K562 (cell line): ENCODE data around the gene GIT2. TPM values are rescaled to one million over a fixed set of nuclear protein-coding genes. Genes with fewer than 3 reads are reported as not detected.
A peak's percentile ranks its signal among the peaks of the same experiment; 100 is the strongest.

Source experiments
- ARID2 ChIP-seq: fragments of 450-650 bp; IDR thresholded peaks from 2 replicates; pipeline ENCODE4 v1.6.1; 2017; ENCODE audit warnings: antibody characterized with exemption, mild to moderate bottlenecking
- ARID3B ChIP-seq: fragments of 250-450 bp; sonication (Bioruptor Pico); IDR thresholded peaks from 2 replicates; pipeline ENCODE4 v1.4.0; 2020; ENCODE audit warnings: borderline replicate concordance
- E2F3 ChIP-seq: fragments of 250-450 bp; sonication (Bioruptor Pico); IDR thresholded peaks from 2 replicates; pipeline ENCODE4 v1.4.0; 2020; ENCODE audit warnings: mild to moderate bottlenecking
- HMBOX1 ChIP-seq: sonication (generic); IDR thresholded peaks from 2 replicates; pipeline ENCODE4 v1.6.1; 2016
- MXD1 ChIP-seq: fragments of 250-450 bp; sonication (Bioruptor Pico); IDR thresholded peaks from 2 replicates; pipeline ENCODE4 v1.8.0; 2021; ENCODE audit warnings: borderline replicate concordance, mild to moderate bottlenecking, moderate library complexity; ENCODE audit not compliant: poor library complexity, severe bottlenecking
- POLR2AphosphoS2 ChIP-seq: IDR thresholded peaks from 2 replicates; pipeline ENCODE4 v1.6.1; 2012; ENCODE audit warnings: low read length, improper control_type of control experiment
- POLR2G ChIP-seq: fragments of 200-400 bp; formaldehyde crosslinking; IDR thresholded peaks from 2 replicates; pipeline ENCODE4 v1.6.1; 2017; ENCODE audit warnings: low read depth, mild to moderate bottlenecking, antibody characterized with exemption, low read length, moderate library complexity
- SNRNP70 ChIP-seq: fragments of 200-400 bp; formaldehyde crosslinking; optimal IDR thresholded peaks from 2 replicates; pipeline ENCODE3; 2017; ENCODE audit warnings: low read depth, low read length
- TEAD1 ChIP-seq, 2 experiments: fragments of 450-650 bp in 1 of 2; sonication (generic) in 1 of 2; formaldehyde crosslinking; IDR thresholded peaks; 2 replicates each; pipeline versions ENCODE4 v1.4.0 to v1.8.0; 2020 to 2022; ENCODE audit warnings: mild to moderate bottlenecking in 2 of 2, missing genetic modification reagents in 1 of 2
- THRB ChIP-seq: fragments of 450-650 bp; formaldehyde crosslinking; conservative IDR thresholded peaks from 2 replicates; pipeline ENCODE4 v1.4.0; 2022; ENCODE audit warnings: mild to moderate bottlenecking, missing genetic modification characterization
- WHSC1 ChIP-seq: IDR thresholded peaks from one replicate; pipeline ENCODE4 v1.6.1; 2012; ENCODE audit warnings: low read length, control low read depth, inconsistent platforms
- ZNF609 ChIP-seq: sonication (generic); formaldehyde crosslinking; IDR thresholded peaks from 2 replicates; pipeline ENCODE4 v1.8.1; 2023; ENCODE audit warnings: missing genetic modification reagents, mild to moderate bottlenecking, borderline replicate concordance
- ZNF707 ChIP-seq: fragments of 250-450 bp; sonication (Bioruptor Pico); conservative IDR thresholded peaks from 2 replicates; pipeline ENCODE4 v1.8.0; 2022; ENCODE audit warnings: inconsistent platforms, mild to moderate bottlenecking, moderate library complexity
- ZNF778 ChIP-seq: fragments of 450-650 bp; formaldehyde crosslinking; IDR thresholded peaks from 2 replicates; pipeline ENCODE4 v1.4.0; 2020; ENCODE audit warnings: mild to moderate bottlenecking, moderate library complexity
- polyA plus RNA-seq, 8 experiments: library from polyadenylated mRNA; depleted of rRNA in 4 of 8; stranded (reverse) in 5 of 8; unstranded in 3 of 8; fragments of >200 nt; fragmentation: Nextera tagmentation in 2 of 8; fragmentation: Illumina TruSeq in 1 of 8; extraction: Ambion mirVana in 2 of 8; extraction: Trizol in 1 of 8; gene quantifications; 2 replicates each; pipeline versions ENCODE4 v1.2.1 to v1.2.3, GENCODE V29; 2011 to 2014; ENCODE audit warnings: inconsistent platforms in 1 of 8, missing spikeins in 1 of 8
- total RNA-seq, 7 experiments: library from RNA; depleted of rRNA in 6 of 7; stranded (reverse); fragments of >200 nt in 6 of 7; fragmentation: Illumina TruSeq in 2 of 7; extraction: Trizol in 2 of 7; gene quantifications; 2 replicates each; pipeline versions ENCODE4 v1.2.1 to v1.2.3, GENCODE V29; 2011 to 2021; ENCODE audit warnings: low replicate concordance in 1 of 7

Gene GIT2
- total and polyA plus RNA-seq, 9 of the 15 experiments (the other 6 are each of a cell fraction or from before 2014, with no cell fraction given) = 4.0 to 30.4 (median 23.5) TPM

- TF ChIP-seq ARID3B (CRISPR knock-in tag) = no peak
- TF ChIP-seq SNRNP70 = no peak
- TF ChIP-seq E2F3 (CRISPR knock-in tag) = no peak
- peak in 1 of 2 experiments; percentile 21; a peak in 1 of 4 replicates for TF ChIP-seq TEAD1 (CRISPR knock-in tag; IDR thresholded peaks at IDR 0.05)
- 0 out of 2 replicates have a peak, but pooled peaks have one; percentile 24 for TF ChIP-seq THRB
- TF ChIP-seq ZNF609 (CRISPR knock-in tag) = no peak
- TF ChIP-seq ARID2 = no peak
- TF ChIP-seq POLR2G = peak; percentile 75
- no peak for TF ChIP-seq WHSC1
- TF ChIP-seq ZNF778 (CRISPR knock-in tag) = no peak
- TF ChIP-seq ZNF707 = no peak
- TF ChIP-seq POLR2AphosphoS2 = no peak
- no peak for TF ChIP-seq HMBOX1
- TF ChIP-seq MXD1 (CRISPR knock-in tag) = no peak
Observed at GRCh38 chr12:109880043-109880931, 115.9 kb downstream of the GIT2 start, which contains the start of gene GLTP (continued).
